ENCODE data around the gene TOMM20.

DNA sequence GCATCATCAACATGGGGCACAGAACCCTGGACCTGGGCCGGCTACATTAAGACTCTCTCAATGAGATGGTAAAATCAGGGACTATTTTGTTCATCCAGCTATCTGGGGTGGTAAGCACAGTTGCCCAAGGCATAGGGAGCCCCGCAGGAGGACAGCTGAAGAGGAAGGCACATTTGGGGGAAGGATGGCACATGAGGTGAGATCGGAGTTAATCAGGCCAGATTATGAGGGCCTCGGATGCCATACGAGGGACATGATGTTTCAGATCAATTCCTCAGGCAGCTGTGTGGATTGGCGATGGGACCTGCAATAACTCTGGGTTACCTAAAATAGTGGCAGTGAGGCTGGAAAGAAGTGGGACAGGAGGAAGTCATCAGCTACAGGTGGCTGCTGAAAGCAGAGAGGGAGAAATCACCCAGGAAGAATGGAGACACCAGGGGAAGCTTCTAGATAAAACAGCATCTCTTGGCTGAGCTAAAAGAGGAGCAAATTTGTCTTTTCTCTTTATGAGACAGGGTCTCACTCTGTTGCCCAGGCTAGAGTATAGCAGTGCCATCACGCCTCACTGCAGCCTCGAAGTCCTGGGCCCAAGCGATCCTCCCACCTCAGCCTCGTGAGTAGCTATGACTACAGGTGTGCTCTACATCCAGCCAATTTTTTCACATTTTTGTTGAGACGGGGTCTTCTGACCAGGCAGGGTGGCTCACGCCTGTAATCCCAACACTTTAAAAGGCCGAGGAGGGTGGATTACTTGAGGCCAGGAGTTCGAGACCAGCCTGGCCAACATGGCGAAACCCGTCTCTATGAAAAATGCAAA, 21.1 kb downstream of the TOMM20 start:
- TF ChIP-seq, protein P1, sequence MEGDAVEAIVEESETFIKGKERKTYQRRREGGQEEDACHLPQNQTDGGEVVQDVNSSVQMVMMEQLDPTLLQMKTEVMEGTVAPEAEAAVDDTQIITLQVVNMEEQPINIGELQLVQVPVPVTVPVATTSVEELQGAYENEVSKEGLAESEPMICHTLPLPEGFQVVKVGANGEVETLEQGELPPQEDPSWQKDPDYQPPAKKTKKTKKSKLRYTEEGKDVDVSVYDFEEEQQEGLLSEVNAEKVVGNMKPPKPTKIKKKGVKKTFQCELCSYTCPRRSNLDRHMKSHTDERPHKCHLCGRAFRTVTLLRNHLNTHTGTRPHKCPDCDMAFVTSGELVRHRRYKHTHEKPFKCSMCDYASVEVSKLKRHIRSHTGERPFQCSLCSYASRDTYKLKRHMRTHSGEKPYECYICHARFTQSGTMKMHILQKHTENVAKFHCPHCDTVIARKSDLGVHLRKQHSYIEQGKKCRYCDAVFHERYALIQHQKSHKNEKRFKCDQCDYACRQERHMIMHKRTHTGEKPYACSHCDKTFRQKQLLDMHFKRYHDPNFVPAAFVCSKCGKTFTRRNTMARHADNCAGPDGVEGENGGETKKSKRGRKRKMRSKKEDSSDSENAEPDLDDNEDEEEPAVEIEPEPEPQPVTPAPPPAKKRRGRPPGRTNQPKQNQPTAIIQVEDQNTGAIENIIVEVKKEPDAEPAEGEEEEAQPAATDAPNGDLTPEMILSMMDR (conservative IDR thresholded peaks at IDR 0.05; ENCODE audit: low read depth, low read length) = no peak
- no peak for TF ChIP-seq EZH2 (IDR thresholded peaks at IDR 0.05; ENCODE audit: borderline replicate concordance, low read depth, low read length, poor library complexity, severe bottlenecking)

Data from A673 (cell line).